PFSK-1 (cell line): ENCODE data around the gene METTL16.

ENCODE experiments used
- FOXP2 ChIP-seq: optimal IDR thresholded peaks from 2 replicates; pipeline ENCODE3; 2011; ENCODE audit warnings: borderline replicate concordance, control low read depth, inconsistent platforms; ENCODE audit not compliant: insufficient read depth; ENCODE audit errors: extremely low read length, extremely low read depth
- POLR2AphosphoS5 ChIP-seq: IDR thresholded peaks from 2 replicates; pipeline ENCODE4 v1.6.1; 2012; ENCODE audit warnings: low read depth, mild to moderate bottlenecking, control low read depth, low read length, moderate library complexity
- SIN3A ChIP-seq: IDR thresholded peaks from 2 replicates; pipeline ENCODE4 v1.6.1; 2012; ENCODE audit warnings: mild to moderate bottlenecking, low read length, moderate library complexity, borderline replicate concordance; ENCODE audit not compliant: insufficient read depth
- TAF1 ChIP-seq: IDR thresholded peaks from 2 replicates; pipeline ENCODE4 v1.6.1; 2012; ENCODE audit warnings: low read length, control low read depth, borderline replicate concordance; ENCODE audit not compliant: insufficient read depth
- TF ChIP-seq, protein P1 (sequence below), 2 experiments: IDR thresholded peaks; 2 replicates each; pipeline versions ENCODE4 v1.6.1 to v1.8.0; 2011 to 2012; ENCODE audit warnings: low read depth in 2 of 2, low read length in 2 of 2, control low read depth in 1 of 2, inconsistent platforms in 1 of 2, mild to moderate bottlenecking in 1 of 2, moderate library complexity in 1 of 2; ENCODE audit not compliant: insufficient read depth in 1 of 2

DNA sequence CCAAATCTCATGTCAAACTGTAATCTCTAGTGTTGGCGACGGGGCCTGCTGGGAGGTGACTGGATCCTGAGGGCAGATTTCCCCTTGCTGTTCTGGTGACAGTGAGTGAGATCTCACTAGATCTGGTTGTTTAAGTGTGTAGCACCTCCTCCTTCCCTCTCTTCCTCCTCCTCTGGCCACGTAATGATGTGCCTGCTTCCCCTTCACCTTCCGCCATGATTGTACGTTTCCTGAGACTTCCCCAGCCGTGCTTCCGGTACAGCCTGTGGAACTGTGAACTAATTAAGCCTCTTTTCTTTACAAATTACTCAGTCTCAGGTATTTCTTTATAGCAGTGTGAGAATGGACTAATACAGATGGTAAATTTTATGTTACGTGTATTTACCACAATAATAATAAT is 49.2 kb downstream of the METTL16 start:
- TF ChIP-seq POLR2AphosphoS5 (no peak), TAF1 (no peak), SIN3A (no peak), FOXP2 (no peak)
- TF ChIP-seq, protein P1, sequence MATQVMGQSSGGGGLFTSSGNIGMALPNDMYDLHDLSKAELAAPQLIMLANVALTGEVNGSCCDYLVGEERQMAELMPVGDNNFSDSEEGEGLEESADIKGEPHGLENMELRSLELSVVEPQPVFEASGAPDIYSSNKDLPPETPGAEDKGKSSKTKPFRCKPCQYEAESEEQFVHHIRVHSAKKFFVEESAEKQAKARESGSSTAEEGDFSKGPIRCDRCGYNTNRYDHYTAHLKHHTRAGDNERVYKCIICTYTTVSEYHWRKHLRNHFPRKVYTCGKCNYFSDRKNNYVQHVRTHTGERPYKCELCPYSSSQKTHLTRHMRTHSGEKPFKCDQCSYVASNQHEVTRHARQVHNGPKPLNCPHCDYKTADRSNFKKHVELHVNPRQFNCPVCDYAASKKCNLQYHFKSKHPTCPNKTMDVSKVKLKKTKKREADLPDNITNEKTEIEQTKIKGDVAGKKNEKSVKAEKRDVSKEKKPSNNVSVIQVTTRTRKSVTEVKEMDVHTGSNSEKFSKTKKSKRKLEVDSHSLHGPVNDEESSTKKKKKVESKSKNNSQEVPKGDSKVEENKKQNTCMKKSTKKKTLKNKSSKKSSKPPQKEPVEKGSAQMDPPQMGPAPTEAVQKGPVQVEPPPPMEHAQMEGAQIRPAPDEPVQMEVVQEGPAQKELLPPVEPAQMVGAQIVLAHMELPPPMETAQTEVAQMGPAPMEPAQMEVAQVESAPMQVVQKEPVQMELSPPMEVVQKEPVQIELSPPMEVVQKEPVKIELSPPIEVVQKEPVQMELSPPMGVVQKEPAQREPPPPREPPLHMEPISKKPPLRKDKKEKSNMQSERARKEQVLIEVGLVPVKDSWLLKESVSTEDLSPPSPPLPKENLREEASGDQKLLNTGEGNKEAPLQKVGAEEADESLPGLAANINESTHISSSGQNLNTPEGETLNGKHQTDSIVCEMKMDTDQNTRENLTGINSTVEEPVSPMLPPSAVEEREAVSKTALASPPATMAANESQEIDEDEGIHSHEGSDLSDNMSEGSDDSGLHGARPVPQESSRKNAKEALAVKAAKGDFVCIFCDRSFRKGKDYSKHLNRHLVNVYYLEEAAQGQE (IDR thresholded peaks at IDR 0.05; ENCODE audit: insufficient read depth in 1 of 2, low read depth in 2 of 2, low read length in 2 of 2), result no peak
